HepG2 (cell line): Measurements from ENCODE around the gene DAB2IP.

ENCODE experiments used
- CTCF ChIP-seq: sonication (generic); formaldehyde crosslinking; IDR thresholded peaks from 2 replicates; pipeline ENCODE4 v1.5.0; 2020; ENCODE audit warnings: mild to moderate bottlenecking, missing genetic modification reagents, moderate library complexity
- EHMT2 ChIP-seq: fragments of 200-600 bp; sonication (generic); IDR thresholded peaks from 2 replicates; pipeline ENCODE4 v1.7.0; 2017; ENCODE audit warnings: antibody characterized with exemption, low read depth, low read length, borderline replicate concordance
- HDAC1 ChIP-seq: sonication (generic); formaldehyde crosslinking; IDR thresholded peaks from 2 replicates; pipeline ENCODE4 v1.5.1; 2020; ENCODE audit warnings: mild to moderate bottlenecking, missing genetic modification reagents
- MEIS2 ChIP-seq: sonication (generic); formaldehyde crosslinking; IDR thresholded peaks from 2 replicates; pipeline ENCODE4 v1.9.0; 2021; ENCODE audit warnings: mild to moderate bottlenecking, missing genetic modification reagents
- MTA1 ChIP-seq: sonication (generic); formaldehyde crosslinking; IDR thresholded peaks from 2 replicates; pipeline ENCODE4 v1.4.0; 2020; ENCODE audit warnings: missing genetic modification reagents, mild to moderate bottlenecking, borderline replicate concordance
- POLR2A ChIP-seq, 2 experiments: IDR thresholded peaks; 2 replicates each; pipeline ENCODE4 v1.6.1; 2011; ENCODE audit warnings: low read depth in 2 of 2, low read length in 2 of 2, mild to moderate bottlenecking in 1 of 2, moderate library complexity in 1 of 2; ENCODE audit not compliant: insufficient read depth in 1 of 2
- POLR2AphosphoS5 ChIP-seq: IDR thresholded peaks from 2 replicates; pipeline ENCODE4 v1.6.1; 2012; ENCODE audit warnings: low read depth, low read length
- RAD21 ChIP-seq: fragments of 450-650 bp; formaldehyde crosslinking; IDR thresholded peaks from 2 replicates; pipeline ENCODE4 v1.5.0; 2020; ENCODE audit warnings: mild to moderate bottlenecking
- REST ChIP-seq, 2 experiments: IDR thresholded peaks; 2 replicates each; pipeline ENCODE4 v1.6.1; 2011 to 2012; ENCODE audit warnings: low read length in 2 of 2, borderline replicate concordance in 1 of 2, low read depth in 1 of 2, mild to moderate bottlenecking in 1 of 2, moderate library complexity in 1 of 2
- SP4 ChIP-seq: sonication (generic); formaldehyde crosslinking; IDR thresholded peaks from 2 replicates; pipeline ENCODE4 v1.8.1; 2023; ENCODE audit warnings: mild to moderate bottlenecking, missing genetic modification reagents
- SUZ12 ChIP-seq: fragments of 150-350 bp; IDR thresholded peaks from 2 replicates; pipeline ENCODE4 v1.6.1; 2014; ENCODE audit warnings: low read depth, low read length
- ZNF501 ChIP-seq: sonication (generic); formaldehyde crosslinking; IDR thresholded peaks from 2 replicates; pipeline ENCODE4 v1.5.1; 2020; ENCODE audit warnings: mild to moderate bottlenecking, moderate library complexity, missing genetic modification reagents
- ZNF609 ChIP-seq: sonication (generic); formaldehyde crosslinking; IDR thresholded peaks from 2 replicates; pipeline ENCODE4 v1.4.0; 2020; ENCODE audit warnings: mild to moderate bottlenecking, missing genetic modification reagents, borderline replicate concordance
- ZNF615 ChIP-seq: sonication (generic); formaldehyde crosslinking; IDR thresholded peaks from 2 replicates; pipeline ENCODE4 v1.5.0; 2020; ENCODE audit warnings: mild to moderate bottlenecking, missing genetic modification reagents, borderline replicate concordance

GRCh38 chr9:121760571-121760970 is 109.1 kb downstream of the DAB2IP start:
- TF ChIP-seq POLR2AphosphoS5 (no peak), ZNF501 (CRISPR knock-in tag) (no peak), REST (IDR thresholded peaks at IDR 0.05; ENCODE audit: borderline replicate concordance in 1 of 2, low read depth in 1 of 2, low read length in 2 of 2) (no peak), SUZ12 (no peak), HDAC1 (CRISPR knock-in tag) (no peak), MEIS2 (no peak), POLR2A (IDR thresholded peaks at IDR 0.05; ENCODE audit: insufficient read depth in 1 of 2, low read depth in 2 of 2, low read length in 2 of 2) (no peak), MTA1 (no peak), SP4 (CRISPR knock-in tag) (no peak), CTCF (no peak), ZNF615 (no peak), RAD21 (CRISPR knock-in tag) (no peak), EHMT2 (no peak), ZNF609 (CRISPR knock-in tag) (no peak)
